Stimulated activated CD4-positive, alpha-beta T cell treated with anti-CD3 and anti-CD28 coated beads, Interleukin-12 subunit alpha, Interleukin-12 subunit beta, amount 100 ng/mL, for 48 hours (primary cell): ENCODE results near the gene CSPG4.
"Not testable (repeated sequence)": the region's sequence is repeated elsewhere in the genome, so short reads cannot be mapped to it uniquely, and the experiment has no call there.

ENCODE experiments used
- DNase-seq, 3 donors: peaks; one replicate each; pipeline ENCODE4 v3.0.0-alpha.2; 2020; ENCODE audit warnings: low read depth in 2 of 3, low spot score in 1 of 3

The CSPG4 gene

DNA sequence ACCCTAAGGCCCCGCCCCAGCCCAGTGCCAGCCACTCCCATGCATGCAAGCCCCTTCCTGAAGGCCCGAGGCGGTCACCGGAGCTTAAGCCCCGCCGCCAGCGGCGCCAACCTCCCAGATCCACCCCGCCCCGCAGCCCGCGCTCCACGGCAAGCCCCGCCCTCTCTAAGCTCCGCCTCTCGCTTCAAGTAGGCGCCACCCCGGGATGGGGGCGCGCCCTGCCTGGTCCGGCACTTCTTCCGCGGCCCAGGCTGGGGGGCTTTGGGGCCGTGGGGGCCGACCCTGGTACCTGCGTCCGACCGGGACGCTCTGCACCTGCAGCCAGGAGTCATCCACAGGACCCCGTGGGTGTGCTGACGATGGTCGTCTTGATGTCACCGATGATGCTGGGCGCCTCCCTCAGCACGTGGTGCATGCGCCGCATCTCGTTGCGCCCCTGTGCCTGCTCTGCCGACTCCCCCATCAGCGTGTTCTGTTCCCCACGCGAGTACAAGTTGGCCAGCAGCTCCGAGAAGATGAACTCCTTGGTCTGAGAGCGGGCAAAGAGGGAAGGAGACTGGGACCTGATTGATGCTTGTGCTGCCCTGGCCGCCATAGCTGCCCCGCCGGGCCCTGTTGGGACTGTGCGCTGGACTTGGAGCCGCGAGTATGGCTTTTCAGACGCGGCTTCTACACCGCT is 26.1 kb upstream of the CSPG4 start:
- peak; percentile 81 to 91 (median 87) for DNase-seq

DNA sequence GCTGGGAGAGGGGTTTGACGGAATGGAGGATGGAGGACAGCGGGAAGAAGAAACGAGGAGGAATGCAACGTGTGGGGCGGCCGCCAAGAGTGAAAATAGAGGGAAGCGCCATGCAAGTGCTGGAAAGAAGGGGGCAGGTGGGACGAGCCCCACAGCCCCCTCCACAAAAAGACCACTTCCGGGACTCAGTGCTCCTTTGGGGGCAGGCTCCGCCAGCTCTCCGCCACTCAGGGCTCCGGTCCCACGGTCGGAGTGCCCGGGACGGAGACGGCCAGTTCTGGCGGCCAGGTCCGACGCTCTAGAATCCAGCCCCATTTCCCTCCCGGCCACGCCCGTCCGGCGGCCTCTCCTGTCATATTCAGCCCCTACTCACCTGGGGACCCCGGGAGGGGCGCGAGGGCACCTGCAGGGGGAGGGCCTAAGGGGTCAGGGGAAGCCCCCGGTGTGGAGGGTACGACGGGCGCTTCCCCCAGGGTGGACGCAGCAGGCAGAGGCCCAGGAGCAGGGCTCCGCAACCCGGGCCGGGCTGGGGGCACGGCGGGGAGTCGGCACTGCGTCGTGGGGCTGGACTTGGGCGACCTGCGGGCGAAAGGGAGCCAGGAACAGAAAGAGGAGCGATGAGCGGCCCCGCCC is 25.5 kb upstream of the CSPG4 start:
- no peak for DNase-seq

DNA sequence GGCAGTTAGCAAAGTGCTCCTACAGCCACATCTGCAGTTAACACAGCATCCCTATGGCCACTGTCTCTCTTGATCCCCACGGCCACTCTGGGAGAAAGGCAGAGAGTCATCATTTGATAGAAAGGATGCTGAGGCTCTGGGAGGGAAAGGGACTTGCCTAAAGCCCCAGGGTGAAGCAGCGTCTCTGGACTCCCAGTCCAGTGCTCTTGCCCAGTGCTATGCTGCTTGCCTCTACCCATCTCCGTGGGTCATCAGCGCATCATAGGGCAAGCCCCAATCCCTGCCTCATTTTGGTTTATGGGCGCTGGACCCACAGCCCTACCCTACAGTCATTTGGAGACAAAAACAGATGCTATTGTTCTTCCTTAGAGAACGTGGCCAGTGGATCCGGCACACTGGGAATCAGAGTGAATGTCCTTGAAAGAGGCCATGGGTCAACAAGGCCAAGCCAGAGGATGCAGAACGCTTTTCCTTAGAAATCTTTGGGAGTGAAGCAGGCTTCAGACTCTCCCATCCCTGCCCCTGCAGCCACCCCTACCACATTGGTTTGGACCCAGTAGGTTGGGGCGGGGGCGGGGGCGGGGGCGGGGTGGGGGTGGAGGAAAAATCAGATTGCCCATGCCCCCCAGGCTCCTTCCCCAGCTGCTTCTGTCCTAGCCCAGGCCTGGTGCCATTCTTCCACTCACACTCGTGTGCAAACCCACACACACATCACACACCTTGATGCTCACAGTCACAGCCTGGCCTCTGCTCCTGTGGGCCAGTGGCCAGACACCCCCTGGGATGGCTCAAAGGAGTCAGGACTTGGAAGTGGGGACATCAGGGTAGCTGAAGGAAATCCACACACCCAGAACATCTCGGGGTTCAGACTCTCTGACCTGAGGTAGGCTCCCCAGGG is 24.7 kb upstream of the CSPG4 start:
- not testable (repeated sequence) for DNase-seq

DNA sequence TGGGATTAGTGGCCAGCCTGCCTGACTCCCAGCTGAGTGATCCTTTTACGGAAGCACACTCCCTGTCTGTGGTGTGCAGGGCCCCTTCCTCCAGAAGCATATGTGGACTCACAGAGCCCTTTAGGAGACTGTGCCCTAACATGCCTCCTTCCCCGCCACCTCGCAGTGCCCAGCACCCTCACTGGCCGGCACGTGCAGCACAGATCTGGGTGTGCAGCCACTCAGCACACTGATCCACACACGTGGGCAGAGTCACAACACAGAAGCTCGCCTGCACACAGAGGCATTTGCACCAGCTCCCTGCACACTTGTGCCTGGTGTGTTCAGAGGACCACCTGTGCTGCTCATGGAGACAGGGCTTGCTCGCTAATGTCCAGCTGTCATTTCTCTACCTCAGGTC is 23.6 kb upstream of the CSPG4 start:
- DNase-seq: no peak

DNA sequence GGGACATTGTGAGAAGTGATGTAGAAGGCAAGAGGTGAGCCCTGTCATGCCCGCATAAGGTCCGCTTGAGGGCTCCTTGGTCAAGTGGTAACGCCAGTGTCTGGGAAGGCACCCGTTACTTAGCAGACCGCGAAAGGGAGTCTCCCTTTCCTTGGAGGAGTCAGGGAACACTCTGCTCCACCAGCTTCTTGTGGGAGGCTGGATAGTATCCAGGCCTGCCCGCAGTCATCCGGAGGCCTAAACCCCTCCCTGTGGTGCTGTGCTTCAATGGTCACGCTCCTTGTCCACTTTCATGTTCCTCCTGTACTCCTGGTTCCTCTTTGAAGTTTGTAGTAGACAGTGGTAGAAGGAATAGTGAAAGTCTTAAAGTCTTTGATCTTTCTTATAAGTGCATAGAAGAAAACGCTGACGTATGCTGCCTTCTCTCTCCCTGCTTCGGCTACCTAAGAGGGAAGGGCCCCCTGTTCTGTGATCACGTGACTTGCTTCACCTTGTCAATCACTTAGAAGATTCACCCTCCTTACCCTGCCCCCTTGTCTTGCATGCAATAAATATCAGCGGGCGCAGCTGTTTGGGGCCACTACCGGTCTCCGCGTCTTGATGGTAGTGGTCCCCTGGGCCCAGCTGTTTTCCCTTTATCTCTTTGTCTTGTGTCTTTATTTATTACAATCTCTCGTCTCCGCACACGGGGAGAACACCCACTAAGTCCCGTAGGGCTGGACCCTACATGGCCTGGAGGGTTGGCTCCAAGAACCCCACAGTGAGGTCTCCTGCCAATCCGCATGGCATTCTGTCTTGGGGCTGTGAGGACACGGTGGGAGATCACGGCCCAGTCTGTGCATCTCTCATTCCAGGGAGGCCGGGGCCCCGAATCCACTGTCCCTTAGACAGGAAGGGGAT is 22.5 kb upstream of the CSPG4 start:
- not testable (repeated sequence) for DNase-seq

DNA sequence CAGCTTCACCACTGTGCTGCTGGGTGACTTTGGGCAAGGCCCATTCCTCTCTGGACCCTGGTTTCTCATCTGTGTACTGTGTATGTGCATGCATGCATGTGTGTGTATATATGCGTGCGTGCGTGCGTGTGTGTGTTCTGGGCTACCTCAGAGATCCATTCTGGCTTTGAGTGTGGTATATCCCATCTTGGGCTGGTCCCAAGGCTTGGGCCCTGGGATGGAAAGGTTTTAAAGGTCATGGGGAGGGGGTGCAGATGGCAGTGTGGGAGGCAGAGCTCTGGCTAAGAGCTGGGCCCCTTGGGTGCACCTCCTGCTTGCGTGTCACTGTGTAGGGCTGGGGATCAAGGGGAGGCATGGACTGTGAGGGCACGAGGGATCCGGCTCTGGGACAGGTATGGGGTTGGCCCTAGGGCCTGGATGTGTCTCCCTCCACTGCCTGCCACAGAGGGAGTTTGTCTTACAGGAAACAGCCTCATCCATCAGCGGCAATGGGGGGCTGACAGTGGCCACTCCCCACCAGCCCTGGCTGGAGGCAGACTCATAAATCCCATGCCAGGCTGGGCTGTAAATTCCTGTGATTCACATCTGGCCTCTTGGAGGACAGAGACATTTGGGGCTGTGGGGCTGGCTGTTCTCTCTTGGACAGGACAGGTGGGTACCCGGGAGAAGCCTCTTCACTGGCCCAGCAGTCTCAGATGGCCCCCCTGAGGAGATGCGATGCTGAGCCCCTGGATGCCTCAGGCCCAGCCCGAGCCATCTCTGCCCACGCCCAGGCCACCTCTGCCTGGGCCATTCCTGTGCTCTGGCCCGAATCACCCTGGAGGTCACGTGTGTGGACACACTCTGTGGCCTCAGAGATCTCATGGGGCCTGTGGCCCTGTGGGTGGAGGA is 21.4 kb upstream of the CSPG4 start:
- DNase-seq: no peak

DNA sequence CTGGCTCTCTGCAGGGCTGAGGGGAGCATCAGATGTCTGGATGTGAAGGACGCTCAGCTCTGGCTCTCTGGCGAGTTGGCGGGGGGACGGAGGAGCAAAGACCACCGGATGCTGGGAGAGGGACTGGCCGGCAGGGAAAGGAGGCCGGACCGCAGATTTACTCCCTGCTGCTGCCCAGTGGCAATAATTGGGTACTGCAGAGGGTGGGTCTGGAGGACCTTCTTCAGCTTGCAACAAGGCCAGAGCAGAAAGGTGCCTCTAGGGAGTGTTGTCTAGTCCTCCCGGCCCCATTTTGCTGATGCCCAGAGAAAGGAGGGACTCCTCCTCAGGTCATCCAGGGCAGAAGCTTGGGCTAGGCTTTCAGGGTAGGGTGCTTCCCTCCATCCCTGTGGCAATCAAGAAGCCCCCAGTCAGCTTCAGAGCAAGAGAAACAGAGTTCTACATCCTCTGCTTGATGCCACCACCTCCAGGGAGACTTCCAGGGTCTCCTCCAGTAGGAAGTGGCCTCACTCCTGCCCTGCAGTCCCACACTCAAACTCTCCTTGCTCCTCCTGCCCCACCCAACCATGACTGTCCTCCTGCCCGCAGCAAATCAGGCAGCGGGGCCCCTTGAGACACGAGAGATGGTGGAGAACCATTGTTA is 20.3 kb upstream of the CSPG4 start:
- peak; percentile 14 to 53 (median 48) for DNase-seq

DNA sequence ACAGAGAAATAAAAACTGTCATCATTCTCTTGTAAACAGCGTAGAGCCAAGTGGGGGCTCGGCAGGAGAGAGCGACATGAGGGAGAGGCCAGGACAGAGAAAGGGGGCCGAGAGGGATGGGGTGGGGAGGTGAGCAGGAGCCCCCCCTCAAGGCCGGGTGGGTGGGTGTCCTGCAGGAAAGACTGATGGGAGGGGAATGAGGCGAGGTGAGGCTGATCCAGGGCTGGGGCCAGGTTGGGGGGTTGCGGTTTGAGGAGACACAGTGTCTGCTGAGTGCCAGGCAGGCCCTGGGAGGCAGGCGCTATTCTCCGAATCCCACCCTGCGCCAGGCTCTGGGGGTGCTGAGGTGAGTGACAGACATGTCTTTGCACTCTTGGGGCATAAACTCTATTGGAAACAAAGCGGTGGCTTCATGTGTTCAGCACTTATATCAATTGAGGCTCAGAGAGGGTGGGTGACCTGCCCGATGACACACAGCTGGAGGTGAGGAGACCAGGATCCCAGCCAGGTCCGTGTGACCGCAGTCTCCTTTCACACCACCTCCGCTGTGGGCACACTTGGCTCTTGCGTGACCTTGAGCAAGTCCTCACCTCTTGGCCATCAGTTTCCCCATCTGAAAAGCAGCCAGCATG is 19.6 kb upstream of the CSPG4 start:
- no peak for DNase-seq

DNA sequence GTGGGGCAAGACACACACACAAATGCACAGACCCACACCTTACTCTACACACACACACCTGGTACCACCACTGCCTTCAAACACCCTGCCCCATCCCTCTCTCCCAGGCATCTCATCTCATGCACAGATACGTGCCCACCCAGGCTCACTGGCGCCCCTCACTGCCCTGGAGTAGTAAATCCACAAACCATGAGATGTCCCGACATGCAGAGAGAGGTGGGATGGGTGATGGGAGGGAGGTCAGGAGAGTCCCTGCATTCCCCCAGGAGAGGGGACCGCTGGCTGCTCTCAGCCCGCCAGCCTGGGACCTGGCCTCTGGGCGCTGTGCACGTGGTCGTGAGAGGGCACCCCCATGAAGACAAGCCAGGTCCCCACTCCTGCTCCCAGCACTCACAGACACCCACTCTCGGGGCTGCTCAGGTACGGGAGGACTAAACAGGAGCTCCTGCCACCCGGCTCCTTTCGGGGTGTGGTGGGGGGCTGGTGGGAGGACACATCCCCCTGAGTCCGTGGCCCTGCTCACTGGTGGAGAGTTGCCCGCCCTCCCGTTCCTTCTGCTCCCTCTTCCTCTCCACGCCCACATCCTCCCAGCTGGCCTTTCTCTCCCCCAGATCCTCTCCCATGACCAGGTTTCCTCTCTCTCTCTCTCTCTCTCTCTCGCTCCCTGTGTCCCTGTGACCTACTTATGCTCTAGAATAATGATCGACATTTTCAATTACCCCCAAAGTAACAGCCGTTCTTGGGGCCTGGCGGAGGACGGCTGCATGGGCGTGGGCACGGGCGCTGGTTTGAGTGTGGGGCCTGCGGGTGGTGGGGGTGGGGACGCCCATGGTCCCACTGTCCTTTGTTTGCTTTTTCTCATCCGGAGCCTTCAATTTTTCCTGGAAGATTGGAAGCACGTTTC is 18.9 kb upstream of the CSPG4 start:
- DNase-seq: no peak

DNA sequence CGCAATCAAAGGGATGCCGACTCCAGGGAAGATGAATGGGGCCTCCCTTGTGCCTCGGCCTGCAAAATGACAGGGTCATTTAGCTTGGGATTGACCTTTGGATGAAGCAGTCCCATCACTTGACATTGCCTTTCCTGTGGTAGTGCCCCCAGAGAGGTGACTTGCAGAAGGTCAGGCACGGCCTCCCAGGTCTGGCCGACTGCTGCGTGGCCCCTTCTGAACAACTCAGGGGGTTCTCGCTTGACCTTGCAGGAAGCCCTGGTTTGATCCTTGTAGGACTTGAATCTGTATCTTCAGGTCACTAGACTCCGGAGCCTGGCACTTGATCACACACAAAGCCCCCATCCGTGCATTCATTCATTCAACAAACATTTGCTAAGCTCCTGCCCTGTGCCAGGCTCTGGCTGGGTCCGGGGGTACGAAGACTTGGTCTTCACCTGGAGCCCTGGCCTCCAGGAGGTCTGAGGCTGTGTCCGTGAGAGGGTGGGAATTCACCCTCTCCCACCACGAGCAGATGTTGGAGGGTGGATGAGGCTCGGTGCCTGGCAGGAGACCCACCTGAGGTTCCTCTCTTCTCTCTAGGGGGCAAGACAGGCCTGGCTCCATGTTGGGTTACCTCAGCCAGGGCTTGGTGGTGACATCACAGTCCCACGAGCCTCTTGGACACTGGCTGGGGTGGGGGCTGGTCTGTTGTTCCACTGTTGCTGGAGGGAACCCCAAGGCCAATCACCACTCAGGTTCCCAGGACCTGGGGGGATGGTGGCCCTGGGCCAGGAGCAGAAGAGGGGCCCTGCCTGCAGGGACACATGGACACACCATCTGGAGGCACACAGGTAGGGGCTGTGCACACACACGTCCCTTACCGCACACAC is 18.0 kb upstream of the CSPG4 start:
- not testable (repeated sequence) for DNase-seq

DNA sequence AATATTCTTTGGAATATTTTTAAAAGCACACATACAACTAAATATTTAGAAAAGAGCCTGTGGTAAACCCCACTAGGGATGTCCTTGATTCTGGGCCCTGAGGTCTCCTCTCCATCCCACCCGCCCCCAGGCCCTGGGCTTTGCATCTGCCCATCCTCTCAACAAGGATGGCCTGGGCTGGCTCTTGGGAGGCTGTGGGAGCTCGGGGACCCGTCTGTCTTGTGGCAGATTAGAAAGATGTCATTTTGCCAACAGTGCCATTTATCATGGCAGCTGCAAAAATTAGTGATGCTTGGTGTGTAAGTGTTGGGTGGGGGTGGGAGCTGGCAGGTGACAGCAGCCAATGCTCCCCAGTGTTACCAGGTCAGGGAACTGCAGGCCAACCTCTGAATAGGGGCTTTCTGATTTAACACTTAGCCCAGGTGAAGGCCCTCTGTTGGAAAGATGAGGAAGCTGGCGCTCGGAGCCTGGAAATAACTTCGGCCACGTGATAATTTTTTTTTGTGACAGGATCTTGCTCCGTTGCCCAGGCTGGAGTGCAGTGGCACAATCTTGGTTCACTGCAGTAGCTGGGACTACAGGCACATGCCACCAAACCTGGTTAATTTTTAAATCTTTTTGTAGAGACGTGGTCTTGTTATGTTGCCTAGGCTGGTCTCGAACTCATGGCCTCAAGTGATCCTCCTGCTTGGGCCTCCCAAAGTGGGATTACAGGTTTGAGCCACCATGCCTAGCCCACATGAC is 16.9 kb upstream of the CSPG4 start:
- DNase-seq: no peak

DNA sequence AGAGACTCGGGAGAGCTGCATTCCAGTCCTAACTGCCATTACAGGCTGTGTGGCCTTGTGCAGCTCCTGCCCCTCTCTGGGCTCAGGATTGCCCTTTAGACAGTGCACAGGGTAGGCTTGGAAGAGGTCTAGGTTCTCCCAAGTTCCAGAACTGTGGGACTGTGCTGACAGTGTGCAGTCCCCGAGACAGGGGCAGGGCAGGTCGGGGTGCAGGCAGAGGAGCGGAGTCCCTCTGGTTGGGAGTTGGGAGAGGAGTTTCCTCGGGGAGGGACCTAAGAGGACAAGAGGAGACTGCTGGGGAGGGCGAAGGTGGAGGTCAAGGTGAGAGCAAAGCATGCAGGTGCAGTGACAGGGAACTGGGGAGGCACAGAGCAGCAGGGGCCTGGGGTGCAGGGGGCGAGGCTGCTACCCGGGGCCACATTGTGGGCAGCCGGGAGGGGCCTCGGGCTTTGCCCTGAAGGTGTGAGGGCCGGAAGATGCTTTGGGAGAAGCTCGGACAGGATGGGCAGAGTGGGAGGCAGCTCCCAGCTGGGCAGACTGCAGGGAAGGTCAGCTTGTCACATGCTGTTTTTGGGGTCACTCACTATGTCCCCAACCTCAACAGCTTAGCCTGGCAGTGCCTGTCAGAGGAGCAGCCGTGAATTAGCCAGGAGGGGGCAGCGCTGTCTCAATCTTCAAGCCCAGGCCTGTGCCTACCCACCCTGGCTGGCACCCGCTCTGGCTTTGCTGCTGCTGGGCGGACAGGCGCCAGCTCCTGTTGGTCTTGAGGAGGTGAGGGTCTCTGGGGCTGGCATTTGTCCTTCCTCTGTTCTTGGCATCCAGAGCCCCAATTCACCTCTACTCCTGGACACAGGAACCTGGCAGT is 15.4 kb upstream of the CSPG4 start:
- peak; percentile 37 to 65 (median 52) for DNase-seq

DNA sequence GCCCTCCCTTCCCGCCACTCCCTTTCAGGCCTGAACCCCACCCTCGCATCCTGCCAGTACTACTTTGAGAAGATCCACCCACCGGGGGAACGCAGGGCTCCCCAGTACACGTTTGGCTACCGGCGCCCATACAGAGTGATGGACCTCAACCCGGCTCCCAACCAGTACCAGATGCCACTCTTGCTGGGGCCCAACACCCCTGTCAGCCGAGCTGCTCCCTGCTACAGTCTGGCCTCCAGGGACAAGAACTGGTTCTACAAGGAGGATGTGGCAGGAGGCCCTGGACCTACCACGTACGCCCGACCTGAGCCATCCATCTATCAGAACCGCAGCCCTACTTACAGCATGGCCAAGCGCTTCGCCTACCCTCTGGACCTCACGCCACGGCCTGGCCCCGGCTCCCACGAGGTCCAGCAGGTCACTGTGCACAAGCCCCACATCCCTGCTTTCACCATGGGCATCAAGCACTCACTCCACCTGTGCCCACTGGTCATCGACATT is 14.4 kb upstream of the CSPG4 start:
- no peak for DNase-seq

DNA sequence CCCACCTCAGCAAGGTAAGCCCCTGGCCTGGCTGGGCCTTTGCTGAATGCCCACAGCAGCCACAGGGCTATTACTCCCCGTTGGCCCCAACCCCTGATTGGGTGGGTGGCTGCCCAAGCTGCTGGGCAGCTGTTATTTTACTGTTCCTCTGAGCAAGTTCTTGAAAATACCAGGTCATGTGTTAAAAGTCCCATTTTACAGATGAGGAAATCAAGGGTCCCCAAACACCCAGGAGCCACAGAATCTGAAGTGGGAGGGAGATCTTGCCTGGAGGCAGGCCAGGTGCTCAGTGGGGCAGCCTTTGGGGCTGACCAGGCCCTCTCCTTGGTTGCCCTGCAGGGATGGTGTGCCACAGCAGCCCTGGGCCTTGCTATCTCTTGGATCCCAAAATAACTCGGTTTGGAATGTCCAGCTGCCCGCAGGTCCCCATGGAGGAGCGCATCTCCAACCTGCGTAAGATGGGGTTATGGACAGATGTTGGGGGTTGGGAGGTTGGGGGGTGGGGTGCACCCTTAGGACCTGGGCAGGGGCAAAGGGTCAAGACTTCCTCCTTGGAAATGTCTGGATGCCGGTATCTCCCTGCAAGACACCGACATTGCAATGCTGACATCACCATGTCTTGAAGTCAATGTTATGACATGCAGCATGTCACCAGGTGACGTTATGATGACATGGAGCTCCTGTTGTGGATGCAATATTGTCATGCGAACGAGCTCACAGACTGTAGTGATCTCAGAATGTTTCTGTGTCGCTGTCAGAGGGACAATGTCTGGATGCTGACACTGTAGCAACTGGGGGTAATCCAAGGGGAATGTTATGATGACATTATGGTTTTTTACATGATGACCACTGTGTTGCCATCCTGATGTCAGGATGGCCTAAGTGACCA is 13.3 kb upstream of the CSPG4 start:
- DNase-seq: no peak
